Measurements from ENCODE around the gene XYLT1. TPM values are rescaled to one million over a fixed set of nuclear protein-coding genes. Genes with fewer than 3 reads are reported as not detected.
"Not testable (repeated sequence)": the region's sequence is repeated elsewhere in the genome, so short reads cannot be mapped to it uniquely, and the experiment has no call there.

Gene XYLT1
- total RNA-seq, 1 experiment from 2014 or later = 7.5 TPM

- CTCF ChIA-PET = interaction anchor here (0.7 kb wide), 1 partner anchor 70 kb away, joined by 6 read pairs; no protein-coding TSS in a partner anchor
- Mint-ChIP-seq H3K4me1 (ENCODE audit: low read depth, unreplicated experiment) (no peaks in the 10 kb centered on the region), H3K4me3 (ENCODE audit: low read depth, unreplicated experiment) (no peak overlapping the region), H3K36me3 (ENCODE audit: insufficient read depth, unreplicated experiment) (peaks cover 11% of the 10 kb centered on the region), H3K27ac (ENCODE audit: unreplicated experiment) (peak overlapping the region; percentile 9), H3K9me3 (ENCODE audit: low read depth, unreplicated experiment) (no peaks in the 10 kb centered on the region), H3K27me3 (ENCODE audit: unreplicated experiment) (no peaks in the 10 kb centered on the region)
- intact Hi-C loops (cut with micrococcal nuclease; ENCODE audit: unreplicated experiment) = no loop called here
- no peak for TF ChIP-seq CTCF (IDR thresholded peaks at IDR 0.05; ENCODE audit: unreplicated experiment)
- BruUV-seq (replicated peaks) = no TSS peak
- no peak for DNase-seq
Measured at GRCh38 chr16:17338244-17338643, 132.5 kb downstream of the XYLT1 start.

GRCh38 chr16:17336530-17336900 is 134.2 kb downstream of the XYLT1 start:
- Mint-ChIP-seq H3K27me3 (ENCODE audit: unreplicated experiment) (no peaks in the 10 kb centered on the region), H3K4me3 (ENCODE audit: low read depth, unreplicated experiment) (no peak overlapping the region), H3K27ac (ENCODE audit: unreplicated experiment) (no peak overlapping the region), H3K36me3 (ENCODE audit: insufficient read depth, unreplicated experiment) (peaks cover 11% of the 10 kb centered on the region), H3K9me3 (ENCODE audit: low read depth, unreplicated experiment) (no peaks in the 10 kb centered on the region), H3K4me1 (ENCODE audit: low read depth, unreplicated experiment) (no peaks in the 10 kb centered on the region)
- intact Hi-C loops (cut with micrococcal nuclease; ENCODE audit: unreplicated experiment) = no loop called here
- DNase-seq = no peak
- CTCF ChIA-PET = interaction anchor here (0.6 kb wide), 1 partner anchor 474 kb away, joined by 4 read pairs; no protein-coding TSS in a partner anchor
- BruUV-seq (replicated peaks) = no TSS peak
- no peak for TF ChIP-seq CTCF (IDR thresholded peaks at IDR 0.05; ENCODE audit: unreplicated experiment)

GRCh38 chr16:17335826-17336529 is 134.8 kb downstream of the XYLT1 start:
- Mint-ChIP-seq H3K4me1 (ENCODE audit: low read depth, unreplicated experiment) (no peaks in the 10 kb centered on the region), H3K27me3 (ENCODE audit: unreplicated experiment) (no peaks in the 10 kb centered on the region), H3K36me3 (ENCODE audit: insufficient read depth, unreplicated experiment) (peaks cover 11% of the 10 kb centered on the region), H3K9me3 (ENCODE audit: low read depth, unreplicated experiment) (no peaks in the 10 kb centered on the region), H3K27ac (ENCODE audit: unreplicated experiment) (no peak overlapping the region), H3K4me3 (ENCODE audit: low read depth, unreplicated experiment) (no peak overlapping the region)
- no peak for DNase-seq
- BruUV-seq (replicated peaks) = no TSS peak
- CTCF ChIA-PET = interaction anchor here (0.6 to 0.8 kb wide), 5 partner anchors 22 to 474 kb away, joined by 3 to 4 read pairs (median 4); no protein-coding TSS in a partner anchor
- intact Hi-C loops (cut with micrococcal nuclease; ENCODE audit: unreplicated experiment) = no loop called here
- TF ChIP-seq CTCF (IDR thresholded peaks at IDR 0.05; ENCODE audit: unreplicated experiment) = no peak

- H3K36me3 Mint-ChIP-seq (ENCODE audit: insufficient read depth, unreplicated experiment) = peaks cover 11% of the 10 kb centered on the region
- H3K27ac Mint-ChIP-seq (ENCODE audit: unreplicated experiment); H3K9me3 Mint-ChIP-seq (ENCODE audit: low read depth, unreplicated experiment); BruUV-seq (replicated peaks); H3K4me1 Mint-ChIP-seq (ENCODE audit: low read depth, unreplicated experiment); DNase-seq; H3K27me3 Mint-ChIP-seq (ENCODE audit: unreplicated experiment); intact Hi-C loops (cut with micrococcal nuclease; ENCODE audit: unreplicated experiment); H3K4me3 Mint-ChIP-seq (ENCODE audit: low read depth, unreplicated experiment): not testable (repeated sequence)
- CTCF ChIA-PET = interaction anchor here (0.6 to 0.8 kb wide), 4 partner anchors 23 to 291 kb away, joined by 3 to 4 read pairs (median 4); no protein-coding TSS in a partner anchor
Measured at GRCh38 chr16:17335406-17335805, 135.4 kb downstream of the XYLT1 start.

GRCh38 chr16:17334096-17334495 is 136.7 kb downstream of the XYLT1 start:
- Mint-ChIP-seq H3K27me3 (ENCODE audit: unreplicated experiment) (no peaks in the 10 kb centered on the region), H3K4me1 (ENCODE audit: low read depth, unreplicated experiment) (no peaks in the 10 kb centered on the region), H3K4me3 (ENCODE audit: low read depth, unreplicated experiment) (no peak overlapping the region), H3K36me3 (ENCODE audit: insufficient read depth, unreplicated experiment) (peaks cover 5% of the 10 kb centered on the region), H3K9me3 (ENCODE audit: low read depth, unreplicated experiment) (no peaks in the 10 kb centered on the region), H3K27ac (ENCODE audit: unreplicated experiment) (no peak overlapping the region)
- CTCF ChIA-PET = interaction anchor here (0.5 kb wide), 1 partner anchor 244 kb away, joined by 3 read pairs; no protein-coding TSS in a partner anchor
- DNase-seq = no peak
- no TSS peak for BruUV-seq (replicated peaks)
- TF ChIP-seq CTCF (IDR thresholded peaks at IDR 0.05; ENCODE audit: unreplicated experiment) = no peak
- intact Hi-C loops (cut with micrococcal nuclease; ENCODE audit: unreplicated experiment) = no loop called here
